IMR-90 (cell line): ENCODE results near the gene TMEM131. TPM values are rescaled to one million over a fixed set of nuclear protein-coding genes. Genes with fewer than 3 reads are reported as not detected.

ENCODE experiments used
- ATAC-seq: fragments of 200-7000 bp; cut with Tn5 transposase; 2 replicates; pipeline ENCODE4 v1.9.1; 2020; ENCODE audit warnings: low read depth, mild to moderate bottlenecking, moderate library complexity
- BruUV-seq: library from RNA; stranded (reverse); fragments of 400-500 nt; replicated peaks from 2 replicates; lab custom pipeline; 2021; lab: Mats Ljungman, UMichigan
- CTCF ChIA-PET: fragments of 300-600 bp; formaldehyde crosslinking; extraction: SDS; loops from one replicate; lab custom pipeline; 2021; ENCODE audit warnings: antibody characterized with exemption; lab: Yijun Ruan, JAX
- POLR2A ChIA-PET: fragments of 300-600 bp; sonication (Branson Sonifier 250); formaldehyde crosslinking; loops from one replicate; lab custom pipeline; 2022; ENCODE audit warnings: antibody characterized with exemption; ENCODE audit not compliant: unreplicated experiment; lab: Charles Lee
- DNase-seq: peaks from one replicate; pipeline ENCODE4 v3.0.0; 2013
- H2AFZ ChIP-seq: replicated peaks from 2 replicates; pipeline ENCODE3; 2013; ENCODE audit warnings: low read length, mild to moderate bottlenecking; ENCODE audit not compliant: poor library complexity
- H2AK5ac ChIP-seq: 2 replicates; pipeline ENCODE4 v1.6.1; 2013; ENCODE audit warnings: low read depth, low read length, inconsistent platforms
- H2AK9ac ChIP-seq: replicated peaks from 2 replicates; pipeline ENCODE3; 2013; ENCODE audit warnings: mild to moderate bottlenecking, low read depth, low read length, moderate library complexity; ENCODE audit not compliant: poor library complexity
- H2BK120ac ChIP-seq: 2 replicates; pipeline ENCODE4 v1.6.1; 2013; ENCODE audit warnings: low read depth, low read length, inconsistent platforms
- H2BK15ac ChIP-seq: 3 replicates; pipeline ENCODE4 v1.6.1; 2013; ENCODE audit warnings: low read depth, low read length, inconsistent platforms
- H2BK20ac ChIP-seq: 2 replicates; pipeline ENCODE4 v1.6.1; 2013; ENCODE audit warnings: low read depth, mild to moderate bottlenecking, inconsistent platforms, low read length, moderate library complexity
- H2BK5ac ChIP-seq: 2 replicates; pipeline ENCODE4 v1.6.1; 2013; ENCODE audit warnings: mild to moderate bottlenecking, low read depth, low read length, inconsistent platforms; ENCODE audit not compliant: poor library complexity, severe bottlenecking
- H3K14ac ChIP-seq: replicated peaks from 2 replicates; pipeline ENCODE4 v1.6.1; 2013; ENCODE audit warnings: low read depth, low read length, inconsistent platforms
- H3K18ac ChIP-seq: 2 replicates; pipeline ENCODE4 v1.6.1; 2013; ENCODE audit warnings: low read depth, low read length, control low read depth
- H3K23ac ChIP-seq: 2 replicates; pipeline ENCODE4 v1.6.1; 2013; ENCODE audit warnings: low read depth, low read length, inconsistent platforms
- H3K27ac ChIP-seq: 2 replicates; pipeline ENCODE4 v1.5.1; 2013; ENCODE audit warnings: mild to moderate bottlenecking, control low read depth, low read length; ENCODE audit not compliant: insufficient read depth
- H3K27me3 ChIP-seq: 2 replicates; pipeline ENCODE4 v1.6.1; 2013; ENCODE audit warnings: low read length; ENCODE audit not compliant: control insufficient read depth, insufficient read depth
- H3K36me3 ChIP-seq: 2 replicates; pipeline ENCODE4 v1.6.1; 2013; ENCODE audit warnings: low read length, mixed read lengths; ENCODE audit not compliant: control insufficient read depth, insufficient read depth
- H3K4ac ChIP-seq: 2 replicates; pipeline ENCODE4 v1.6.1; 2013; ENCODE audit warnings: low read depth, low read length, inconsistent platforms
- H3K4me1 ChIP-seq: 2 replicates; pipeline ENCODE4 v1.6.1; 2013; ENCODE audit warnings: low read length, mixed read lengths; ENCODE audit not compliant: control insufficient read depth, insufficient read depth
- H3K4me2 ChIP-seq: 2 replicates; pipeline ENCODE4 v1.6.1; 2013; ENCODE audit warnings: low read depth, mild to moderate bottlenecking, control low read depth, low read length, moderate library complexity
- H3K4me3 ChIP-seq: 2 replicates; pipeline ENCODE4 v1.5.1; 2013; ENCODE audit warnings: low read depth, mild to moderate bottlenecking, control low read depth, low read length, moderate library complexity; ENCODE audit not compliant: insufficient read depth
- H3K56ac ChIP-seq: 2 replicates; pipeline ENCODE4 v1.6.1; 2013; ENCODE audit warnings: low read length, inconsistent platforms; ENCODE audit not compliant: insufficient read depth; ENCODE audit errors: extremely low read depth
- H3K79me1 ChIP-seq, 2 experiments: 2 replicates each; pipeline ENCODE4 v1.6.1; 2013; ENCODE audit warnings: low read length in 2 of 2, inconsistent platforms in 1 of 2, low read depth in 1 of 2
- H3K9ac ChIP-seq: 2 replicates; pipeline ENCODE4 v1.6.1; 2013; ENCODE audit warnings: low read depth, low read length, control low read depth
- H3K9me1 ChIP-seq: 2 replicates; pipeline ENCODE4 v1.6.1; 2013; ENCODE audit warnings: low read length, inconsistent platforms; ENCODE audit not compliant: insufficient read depth
- H3K9me3 ChIP-seq: 2 replicates; pipeline ENCODE4 v1.6.1; 2013; ENCODE audit warnings: low read length; ENCODE audit not compliant: control insufficient read depth, insufficient read depth
- H4K20me1 ChIP-seq: 2 replicates; pipeline ENCODE4 v1.6.1; 2013; ENCODE audit warnings: low read length, inconsistent platforms; ENCODE audit not compliant: insufficient read depth
- H4K5ac ChIP-seq: 2 replicates; pipeline ENCODE4 v1.6.1; 2013; ENCODE audit warnings: mild to moderate bottlenecking, low read depth, low read length, control low read depth
- H4K8ac ChIP-seq, 2 experiments: 2 replicates each; pipeline ENCODE4 v1.6.1; 2013; ENCODE audit warnings: low read depth in 2 of 2, low read length in 2 of 2, control low read depth in 1 of 2, inconsistent platforms in 1 of 2
- H4K91ac ChIP-seq: 2 replicates; pipeline ENCODE4 v1.6.1; 2013; ENCODE audit warnings: low read depth, low read length, inconsistent platforms; ENCODE audit not compliant: insufficient read depth
- BHLHE40 ChIP-seq: fragments of 150-350 bp; IDR thresholded peaks from 2 replicates; pipeline ENCODE4 v1.6.1; 2016; ENCODE audit warnings: mild to moderate bottlenecking, low read depth, low read length
- CEBPB ChIP-seq: IDR thresholded peaks from 2 replicates; pipeline ENCODE4 v1.6.1; 2012; ENCODE audit warnings: low read depth, low read length, improper control_type of control experiment
- CHD1 ChIP-seq: IDR thresholded peaks from 2 replicates; pipeline ENCODE4 v1.6.1; 2012; ENCODE audit warnings: low read depth, low read length, improper control_type of control experiment
- CTCF ChIP-seq: conservative IDR thresholded peaks from 2 replicates; pipeline ENCODE4 v1.5.1; 2012; ENCODE audit warnings: mild to moderate bottlenecking, low read depth, low read length, improper control_type of control experiment
- ELK1 ChIP-seq: fragments of 150-350 bp; IDR thresholded peaks from 2 replicates; pipeline ENCODE4 v1.6.1; 2016; ENCODE audit warnings: low read depth, mild to moderate bottlenecking, low read length, moderate library complexity, borderline replicate concordance
- MAFK ChIP-seq: IDR thresholded peaks from 2 replicates; pipeline ENCODE4 v1.6.1; 2012; ENCODE audit warnings: low read depth, low read length, improper control_type of control experiment
- MAZ ChIP-seq: IDR thresholded peaks from 2 replicates; pipeline ENCODE4 v1.6.1; 2012; ENCODE audit warnings: low read depth, mild to moderate bottlenecking, low read length, improper control_type of control experiment, moderate library complexity, borderline replicate concordance
- MXI1 ChIP-seq: IDR thresholded peaks from 2 replicates; pipeline ENCODE4 v1.6.1; 2012; ENCODE audit warnings: low read depth, mild to moderate bottlenecking, low read length, moderate library complexity, borderline replicate concordance
- NFE2L2 ChIP-seq: fragments of 150-350 bp; IDR thresholded peaks from 2 replicates; pipeline ENCODE4 v1.6.1; 2016; ENCODE audit warnings: low read depth, mild to moderate bottlenecking, low read length
- POLR2A ChIP-seq: IDR thresholded peaks from 2 replicates; pipeline ENCODE4 v1.6.1; 2012; ENCODE audit warnings: mild to moderate bottlenecking, low read depth, low read length
- RAD21 ChIP-seq: IDR thresholded peaks from 2 replicates; pipeline ENCODE4 v1.6.1; 2012; ENCODE audit warnings: low read length, improper control_type of control experiment
- RCOR1 ChIP-seq: IDR thresholded peaks from 2 replicates; pipeline ENCODE4 v1.6.1; 2012; ENCODE audit warnings: mild to moderate bottlenecking, low read length, improper control_type of control experiment; ENCODE audit not compliant: insufficient replicate concordance
- RFX5 ChIP-seq: IDR thresholded peaks from 2 replicates; pipeline ENCODE4 v1.8.0; 2012; ENCODE audit warnings: low read depth, mild to moderate bottlenecking, low read length, moderate library complexity
- SMC3 ChIP-seq: fragments of 150-350 bp; IDR thresholded peaks from 2 replicates; pipeline ENCODE4 v1.6.1; 2016; ENCODE audit warnings: low read depth, mild to moderate bottlenecking, antibody characterized with exemption, low read length, moderate library complexity
- USF2 ChIP-seq: fragments of 150-350 bp; IDR thresholded peaks from 2 replicates; pipeline ENCODE4 v1.6.1; 2017; ENCODE audit warnings: mild to moderate bottlenecking, antibody characterized with exemption, low read length, low read depth
- WGBS, 2 experiments: methylation state at CpG; one replicate each; pipeline versions ENCODE4 v1.1.5 to v1.1.7; 2013; ENCODE audit warnings: missing lambda C conversion rate in 2 of 2; ENCODE audit not compliant: insufficient read length in 1 of 2; ENCODE audit errors: extremely low coverage in 2 of 2; 5-methylcytosine and 5-hydroxymethylcytosine counted together
- dilution Hi-C: fragments of 300-500 bp; cut with HindIII; formaldehyde crosslinking; loops from one replicate; pipeline ENCODE4 v1.14.3; 2018; ENCODE audit warnings: low sequenced_read_pairs; ENCODE audit not compliant: unreplicated experiment
- in situ Hi-C: fragments of 300-500 bp; cut with MboI; formaldehyde crosslinking; loops from 3 replicates; pipeline ENCODE4 v1.14.3; 2019; ENCODE audit warnings: low sequenced_read_pairs, inconsistent platforms, mixed read lengths
- intact Hi-C: fragments of 100-400 bp; cut with micrococcal nuclease; formaldehyde crosslinking; loops from 2 replicates; pipeline ENCODE4 v1.10.0; 2022
- polyA plus RNA-seq, 3 experiments: library from polyadenylated mRNA; depleted of rRNA; stranded (reverse); fragments of >200 nt; gene quantifications; 2 replicates each; pipeline ENCODE4 v1.2.3, GENCODE V29; 2012; ENCODE audit warnings: low replicate concordance in 1 of 3
- total RNA-seq: library from RNA; depleted of rRNA; stranded (reverse); fragments of >200 nt; gene quantifications from 2 replicates; pipeline ENCODE4 v1.2.3, GENCODE V29; 2012

Gene TMEM131
- total and polyA plus RNA-seq, 2 of the 4 experiments (the other 2 are of a cell fraction): 13.3 to 14.0 TPM

DNA sequence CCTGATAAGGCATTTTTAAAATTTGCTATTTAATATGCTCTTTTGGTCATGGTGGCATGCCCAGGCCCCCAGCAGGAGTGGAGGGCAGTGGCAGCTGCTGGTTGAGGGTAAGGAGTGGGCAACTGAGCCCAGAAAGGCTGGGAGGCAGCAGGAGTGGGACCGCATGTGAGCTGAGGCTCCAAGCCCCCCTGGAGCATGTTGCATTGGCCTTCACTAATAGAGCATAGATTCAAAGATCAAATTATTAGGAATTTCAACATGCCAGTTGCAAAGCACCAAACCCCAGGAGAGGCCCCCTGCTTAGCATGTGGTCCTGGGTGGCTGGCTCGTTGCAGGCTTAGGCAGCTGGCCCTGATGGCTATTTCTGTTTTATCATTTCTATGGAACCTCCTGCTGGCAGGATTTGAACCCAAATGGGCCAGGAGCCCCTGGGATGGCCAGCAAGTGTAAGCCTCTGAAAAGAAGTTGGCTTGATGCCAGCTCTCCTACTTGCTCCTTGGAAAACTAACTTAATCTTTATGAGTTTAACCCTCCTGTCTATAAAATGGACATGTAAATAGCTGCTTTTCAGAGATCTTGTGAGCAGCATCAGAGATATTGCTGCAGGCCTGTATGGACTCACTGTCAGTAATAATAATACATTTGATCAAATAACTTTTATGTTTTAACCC lies 42.1 kb upstream of the TMEM131 start:
- no peaks in the 10 kb centered on the region for H3K79me1 ChIP-seq
- DNase-seq (no peak), ATAC-seq (no peak)
- no peaks in the 10 kb centered on the region for H3K4me1 ChIP-seq
- H3K4ac ChIP-seq: no peak overlapping the region
- H3K9me3 ChIP-seq: no peaks in the 10 kb centered on the region
- H2AK5ac ChIP-seq: no peak overlapping the region
- H3K4me3 ChIP-seq: no peak overlapping the region
- H4K91ac ChIP-seq: no peak overlapping the region
- BruUV-seq: no TSS peak
- no peak overlapping the region for H2BK120ac ChIP-seq
- no peak overlapping the region for H2BK20ac ChIP-seq
- no peak overlapping the region for H2AK9ac ChIP-seq
- no peak overlapping the region for H3K27ac ChIP-seq
- CTCF ChIA-PET: no interaction called here
- no peak overlapping the region for H3K4me2 ChIP-seq
- no peak overlapping the region for H4K5ac ChIP-seq
- H2BK5ac ChIP-seq: no peak overlapping the region
- H4K8ac ChIP-seq: no peak overlapping the region
- no peak overlapping the region for H2AFZ ChIP-seq
- no peaks in the 10 kb centered on the region for H4K20me1 ChIP-seq
- no peak overlapping the region for H3K18ac ChIP-seq
- TF ChIP-seq SMC3: no peak
- TF ChIP-seq BHLHE40: no peak
- no peak for TF ChIP-seq MXI1
- TF ChIP-seq NFE2L2: no peak
- no peak for TF ChIP-seq CTCF
- no peak for TF ChIP-seq RCOR1
- no peak for TF ChIP-seq MAFK
- no peak for TF ChIP-seq MAZ
- no peak for TF ChIP-seq ELK1
- TF ChIP-seq RFX5: no peak
- TF ChIP-seq CEBPB: no peak
- no peak for TF ChIP-seq CHD1
- TF ChIP-seq RAD21: no peak
- no peak for TF ChIP-seq USF2
- no peak for TF ChIP-seq POLR2A
- no peak overlapping the region for H3K9ac ChIP-seq
- intact Hi-C loops (no loop called here), dilution Hi-C loops (no loop called here), in situ Hi-C loops (no loop called here)
- H3K56ac ChIP-seq: no peak overlapping the region
- H3K36me3 ChIP-seq: no peaks in the 10 kb centered on the region
- POLR2A ChIA-PET: no interaction called here
- H3K14ac ChIP-seq: no peak overlapping the region
- H2BK15ac ChIP-seq: no peak overlapping the region
- peaks cover 11% of the 10 kb centered on the region for H3K27me3 ChIP-seq
- no peak overlapping the region for H3K23ac ChIP-seq
- H3K9me1 ChIP-seq: no peaks in the 10 kb centered on the region
- WGBS, 2 experiments: 53% methylated on average over 2 of the region's 2 CpGs; no CpG with 5 or more reads in 1 of the 2 experiments
